ENCODE data around the gene C19orf73. TPM values are rescaled to one million over a fixed set of nuclear protein-coding genes. Genes with fewer than 3 reads are reported as not detected.

The C19orf73 gene
- total RNA-seq, 1 donor from 2014 or later: 0.94 TPM

DNA sequence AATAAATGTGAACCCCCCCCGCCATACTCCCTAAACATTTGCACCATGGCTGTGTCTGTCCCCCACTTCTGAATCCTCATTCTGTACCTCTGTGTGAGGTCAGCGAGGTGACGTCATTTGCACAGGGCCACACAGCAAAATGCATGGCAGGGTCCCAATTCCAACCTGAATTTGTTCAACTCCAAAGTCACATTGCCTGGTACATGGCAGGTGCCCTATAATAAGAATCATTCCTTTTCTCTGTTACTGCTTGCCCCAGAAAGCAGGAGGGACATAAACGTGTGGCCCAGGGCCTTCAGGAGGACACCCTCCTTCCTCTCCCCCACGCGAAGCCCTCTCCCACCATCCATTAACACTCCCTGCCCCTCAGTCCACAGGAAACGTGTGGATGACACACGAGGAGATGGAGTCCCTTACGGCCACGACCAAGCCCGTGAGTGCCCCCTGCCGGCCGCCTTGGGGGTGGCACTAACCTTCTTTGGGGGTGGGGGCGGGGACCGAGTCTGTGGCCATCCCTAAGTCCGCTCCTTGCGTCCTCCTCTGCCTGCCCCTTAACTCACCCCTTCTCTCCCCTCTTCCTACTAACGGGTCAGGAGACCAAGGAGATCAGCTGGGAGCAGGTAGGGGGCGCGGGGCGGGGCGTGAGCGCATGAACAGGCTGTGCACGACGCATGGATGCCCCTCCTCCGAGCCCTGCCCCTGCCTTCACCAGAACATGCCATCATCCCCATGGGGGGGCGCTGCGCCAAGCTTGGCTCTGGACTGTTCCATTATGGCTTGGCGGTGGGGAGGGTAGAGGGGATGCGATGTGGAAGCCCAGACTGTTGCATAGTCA lies 26.8 kb upstream of the C19orf73 start:
- Mint-ChIP-seq H3K36me3 (no peaks in the 10 kb centered on the region), H3K9me3 (no peaks in the 10 kb centered on the region), H3K27ac (peak overlapping the region; percentile 43), H3K4me3 (peak overlapping the region; percentile 56), H3K27me3 (ENCODE audit: low read depth) (no peaks in the 10 kb centered on the region), H3K4me1 (peaks cover 37% of the 10 kb centered on the region)
- DNase-seq (ENCODE audit: low spot score in 2 of 2, unreplicated experiment in 2 of 2): peak; percentile 64 to 85
- TF ChIP-seq, protein P1, sequence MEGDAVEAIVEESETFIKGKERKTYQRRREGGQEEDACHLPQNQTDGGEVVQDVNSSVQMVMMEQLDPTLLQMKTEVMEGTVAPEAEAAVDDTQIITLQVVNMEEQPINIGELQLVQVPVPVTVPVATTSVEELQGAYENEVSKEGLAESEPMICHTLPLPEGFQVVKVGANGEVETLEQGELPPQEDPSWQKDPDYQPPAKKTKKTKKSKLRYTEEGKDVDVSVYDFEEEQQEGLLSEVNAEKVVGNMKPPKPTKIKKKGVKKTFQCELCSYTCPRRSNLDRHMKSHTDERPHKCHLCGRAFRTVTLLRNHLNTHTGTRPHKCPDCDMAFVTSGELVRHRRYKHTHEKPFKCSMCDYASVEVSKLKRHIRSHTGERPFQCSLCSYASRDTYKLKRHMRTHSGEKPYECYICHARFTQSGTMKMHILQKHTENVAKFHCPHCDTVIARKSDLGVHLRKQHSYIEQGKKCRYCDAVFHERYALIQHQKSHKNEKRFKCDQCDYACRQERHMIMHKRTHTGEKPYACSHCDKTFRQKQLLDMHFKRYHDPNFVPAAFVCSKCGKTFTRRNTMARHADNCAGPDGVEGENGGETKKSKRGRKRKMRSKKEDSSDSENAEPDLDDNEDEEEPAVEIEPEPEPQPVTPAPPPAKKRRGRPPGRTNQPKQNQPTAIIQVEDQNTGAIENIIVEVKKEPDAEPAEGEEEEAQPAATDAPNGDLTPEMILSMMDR (IDR thresholded peaks at IDR 0.05; ENCODE audit: unreplicated experiment): peak; percentile 90

GRCh38 chr19:49142866-49143335 lies 24.0 kb upstream of the C19orf73 start:
- peak overlapping the region; percentile 65 for H3K27ac Mint-ChIP-seq
- H3K4me3 Mint-ChIP-seq: peak overlapping the region; percentile 88
- H3K9me3 Mint-ChIP-seq: no peaks in the 10 kb centered on the region
- H3K27me3 Mint-ChIP-seq (ENCODE audit: low read depth): no peaks in the 10 kb centered on the region
- no peaks in the 10 kb centered on the region for H3K36me3 Mint-ChIP-seq
- DNase-seq (ENCODE audit: low spot score in 2 of 2, unreplicated experiment in 2 of 2): peak; percentile 86 to 88
- TF ChIP-seq, protein P1 (IDR thresholded peaks at IDR 0.05; ENCODE audit: unreplicated experiment): no peak
- peaks cover 25% of the 10 kb centered on the region for H3K4me1 Mint-ChIP-seq

DNA sequence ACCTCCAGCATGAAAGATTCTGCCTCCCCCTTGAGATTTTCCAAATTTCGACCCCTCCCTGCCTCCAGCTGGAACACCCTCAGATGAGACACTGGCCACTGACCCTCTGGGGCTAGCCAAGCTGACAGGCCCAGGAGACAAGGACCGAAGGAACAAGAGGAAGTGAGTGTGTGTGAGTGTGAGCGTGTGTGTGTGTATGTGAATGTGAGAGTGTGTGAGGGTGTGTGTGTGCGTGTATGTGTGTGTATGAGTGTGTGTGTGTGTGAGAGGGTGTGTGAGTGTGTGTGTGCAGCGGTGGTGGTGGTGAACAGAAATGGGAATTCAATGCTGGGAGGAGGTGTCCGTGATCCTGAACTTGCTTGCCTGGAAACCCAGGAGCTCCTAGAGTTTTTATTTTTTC lies 22.4 kb upstream of the C19orf73 start:
- Mint-ChIP-seq H3K36me3 (no peaks in the 10 kb centered on the region), H3K4me1 (peaks cover 20% of the 10 kb centered on the region), H3K9me3 (no peaks in the 10 kb centered on the region), H3K4me3 (peak overlapping the region; percentile 22), H3K27ac (no peak overlapping the region), H3K27me3 (ENCODE audit: low read depth) (no peaks in the 10 kb centered on the region)
- TF ChIP-seq, protein P1 (IDR thresholded peaks at IDR 0.05; ENCODE audit: unreplicated experiment): no peak
- DNase-seq (ENCODE audit: low spot score in 2 of 2, unreplicated experiment in 2 of 2): no peak

DNA sequence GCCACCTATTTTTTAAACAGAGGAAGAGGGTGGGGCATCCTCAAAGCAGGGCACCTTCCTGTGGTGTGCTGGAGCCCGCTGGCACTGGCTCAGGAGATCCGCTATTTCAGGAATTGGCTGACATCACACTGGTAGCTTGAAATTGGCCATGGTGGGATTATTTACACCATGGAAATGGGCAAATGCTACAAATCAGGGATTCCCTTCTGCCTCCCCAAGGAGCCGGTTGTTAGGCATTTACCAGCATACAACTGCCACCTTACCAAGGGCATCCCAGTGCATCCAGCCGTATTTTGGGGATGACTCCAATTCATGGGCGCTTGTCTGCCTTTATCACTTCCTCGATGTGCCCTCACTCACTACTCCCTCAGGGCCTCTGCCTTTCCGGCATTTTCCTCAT lies 22.0 kb upstream of the C19orf73 start:
- H3K4me1 Mint-ChIP-seq: peaks cover 17% of the 10 kb centered on the region
- no peak overlapping the region for H3K27ac Mint-ChIP-seq
- DNase-seq (ENCODE audit: low spot score in 2 of 2, unreplicated experiment in 2 of 2): no peak
- peak overlapping the region; percentile 22 for H3K4me3 Mint-ChIP-seq
- no peaks in the 10 kb centered on the region for H3K9me3 Mint-ChIP-seq
- TF ChIP-seq, protein P1 (IDR thresholded peaks at IDR 0.05; ENCODE audit: unreplicated experiment): no peak
- H3K36me3 Mint-ChIP-seq: no peaks in the 10 kb centered on the region
- H3K27me3 Mint-ChIP-seq (ENCODE audit: low read depth): no peaks in the 10 kb centered on the region

GRCh38 chr19:49136771-49137171 lies 17.8 kb upstream of the C19orf73 start:
- no peaks in the 10 kb centered on the region for H3K9me3 Mint-ChIP-seq
- no peaks in the 10 kb centered on the region for H3K27me3 Mint-ChIP-seq (ENCODE audit: low read depth)
- H3K4me3 Mint-ChIP-seq: no peak overlapping the region
- TF ChIP-seq, protein P1 (IDR thresholded peaks at IDR 0.05; ENCODE audit: unreplicated experiment): no peak
- DNase-seq (ENCODE audit: low spot score in 2 of 2, unreplicated experiment in 2 of 2): no peak
- peaks cover 1% of the 10 kb centered on the region for H3K36me3 Mint-ChIP-seq
- H3K27ac Mint-ChIP-seq: no peak overlapping the region
- H3K4me1 Mint-ChIP-seq: peaks cover 10% of the 10 kb centered on the region

All from mesothelial cell of epicardium (in vitro differentiated cells).